22Rv1 (cell line): ENCODE results near the gene PFKFB2.

Experiments used
- CTCF ChIP-seq: fragments of 450-650 bp; IDR thresholded peaks from 2 replicates; pipeline ENCODE4 v1.5.1; 2017; ENCODE audit warnings: mild to moderate bottlenecking
- ZFX ChIP-seq: fragments of 450-650 bp; IDR thresholded peaks from 2 replicates; pipeline ENCODE4 v1.6.1; 2017; ENCODE audit warnings: antibody characterized with exemption, borderline replicate concordance

GRCh38 chr1:207093944-207094343 is 40.9 kb downstream of the PFKFB2 start:
- TF ChIP-seq CTCF (no peak), ZFX (no peak)
